Panc1 (cell line): ENCODE results near the gene SDK2. TPM values are rescaled to one million over a fixed set of nuclear protein-coding genes. Genes with fewer than 3 reads are reported as not detected.

Experiments used
- ATAC-seq: fragments of 200-7000 bp; cut with Tn5 transposase; 2 replicates; pipeline ENCODE4 v1.9.1; 2020; ENCODE audit warnings: mild to moderate bottlenecking, moderate library complexity
- BruUV-seq: library from RNA; stranded (reverse); fragments of 400-500 nt; replicated peaks from 2 replicates; lab custom pipeline; 2021; lab: Mats Ljungman, UMichigan
- CTCF ChIA-PET: fragments of 300-600 bp; sonication (Branson Sonifier 250); formaldehyde crosslinking; loops from one replicate; lab custom pipeline; 2022; ENCODE audit warnings: antibody characterized with exemption; lab: Charles Lee
- POLR2A ChIA-PET: fragments of 300-600 bp; sonication (Branson Sonifier 250); formaldehyde crosslinking; loops from one replicate; lab custom pipeline; 2022; ENCODE audit warnings: antibody characterized with exemption; lab: Charles Lee
- DNase-seq: peaks from one replicate; pipeline ENCODE4 v3.0.0-alpha.2; 2010; ENCODE audit warnings: low read depth, low spot score
- H3K27ac ChIP-seq: 2 replicates; pipeline ENCODE4 v1.5.1; 2011; ENCODE audit warnings: mild to moderate bottlenecking, low read length, inconsistent platforms
- H3K27me3 ChIP-seq: fragments of 200-500 bp; sonication (Bioruptor generic); 2 replicates; pipeline ENCODE4 v1.6.0; 2014; ENCODE audit warnings: low read length, inconsistent platforms; ENCODE audit not compliant: control insufficient read depth, insufficient read depth
- H3K36me3 ChIP-seq: fragments of 200-500 bp; sonication (Bioruptor generic); 2 replicates; pipeline ENCODE4 v1.5.1; 2014; ENCODE audit warnings: inconsistent platforms, mild to moderate bottlenecking, low read length, moderate library complexity; ENCODE audit not compliant: control insufficient read depth, insufficient read depth
- H3K4me1 ChIP-seq: 2 replicates; pipeline ENCODE4 v1.5.1; 2011; ENCODE audit warnings: inconsistent platforms, mild to moderate bottlenecking, low read length, moderate library complexity; ENCODE audit not compliant: control insufficient read depth, insufficient read depth
- H3K4me3 ChIP-seq, 2 experiments: 2 replicates each; pipeline ENCODE4 v1.5.1; 2011 to 2012; ENCODE audit warnings: low read depth in 2 of 2, low read length in 2 of 2, mild to moderate bottlenecking in 2 of 2, inconsistent platforms in 1 of 2, moderate library complexity in 1 of 2
- H3K9me3 ChIP-seq: fragments of 200-500 bp; sonication (Bioruptor generic); 2 replicates; pipeline ENCODE4 v1.5.1; 2014; ENCODE audit warnings: low read depth, mild to moderate bottlenecking, inconsistent platforms, low read length, moderate library complexity; ENCODE audit not compliant: control insufficient read depth, insufficient read depth
- POLR2AphosphoS5 ChIP-seq: IDR thresholded peaks from 2 replicates; pipeline ENCODE4 v1.6.1; 2012; ENCODE audit warnings: mild to moderate bottlenecking, low read depth, low read length, moderate library complexity
- SIN3A ChIP-seq: IDR thresholded peaks from 2 replicates; pipeline ENCODE4 v1.6.1; 2012; ENCODE audit warnings: low read depth, mild to moderate bottlenecking, low read length, moderate library complexity, borderline replicate concordance; ENCODE audit not compliant: insufficient read depth
- TCF7L2 ChIP-seq: IDR thresholded peaks from 2 replicates; pipeline ENCODE4 v1.6.1; 2011; ENCODE audit warnings: mild to moderate bottlenecking, low read depth, low read length, inconsistent platforms
- in situ Hi-C: cut with HindIII; loops from 2 replicates; pipeline ENCODE4 v1.10.0; 2016; ENCODE audit warnings: low sequenced_read_pairs, low pct_unique_long_range_greater_than_20kb
- intact Hi-C: fragments of 100-400 bp; cut with micrococcal nuclease; formaldehyde crosslinking; loops from one replicate; pipeline ENCODE4 v1.10.0; 2022; ENCODE audit not compliant: unreplicated experiment
- total RNA-seq: library from RNA; stranded (reverse); gene quantifications from one replicate; pipeline ENCODE4 v1.2.1, GENCODE V29; 2021; ENCODE audit not compliant: unreplicated experiment
- TF ChIP-seq, protein P1 (sequence below), 2 experiments: IDR thresholded peaks; 2 replicates each; pipeline ENCODE4 v1.6.1; 2011 to 2012; ENCODE audit warnings: low read depth in 2 of 2, control low read depth in 1 of 2, low read length in 1 of 2, mild to moderate bottlenecking in 1 of 2, moderate library complexity in 1 of 2; ENCODE audit not compliant: insufficient read depth in 1 of 2
- TF ChIP-seq, protein P2 (sequence below): fragments of 450-650 bp; IDR thresholded peaks from 2 replicates; pipeline ENCODE4 v1.5.1; 2017; ENCODE audit warnings: mild to moderate bottlenecking

SDK2 gene
- total RNA-seq, 1 experiment from 2014 or later = 0.41 TPM

DNA sequence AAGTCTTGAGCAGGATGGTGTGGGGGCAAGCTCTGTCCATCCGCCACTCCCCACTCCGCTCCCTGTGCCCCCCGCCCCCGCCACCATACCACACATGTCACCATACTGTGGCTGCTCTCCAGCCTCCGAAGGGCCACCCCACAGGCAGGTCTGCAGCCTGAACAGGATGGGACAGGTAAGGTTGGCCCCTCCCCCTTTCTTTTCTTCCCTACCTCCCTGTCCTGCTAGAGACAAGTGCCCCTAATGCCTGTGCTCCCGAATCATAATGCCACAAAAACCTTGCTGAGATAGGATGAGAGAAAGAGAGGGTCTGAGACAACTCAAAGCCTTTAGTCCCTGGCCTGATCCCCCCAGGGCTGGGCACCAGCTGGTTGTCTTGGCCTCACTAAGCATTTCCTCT is 84.7 kb downstream of the SDK2 start:
- H3K36me3 ChIP-seq = no peaks in the 10 kb centered on the region
- ATAC-seq (no peak), DNase-seq (no peak)
- in situ Hi-C loops (no loop called here), intact Hi-C loops (no loop called here)
- H3K27me3 ChIP-seq = peaks cover 8% of the 10 kb centered on the region
- H3K27ac ChIP-seq = no peak overlapping the region
- CTCF ChIA-PET = no interaction called here
- POLR2A ChIA-PET = no interaction called here
- H3K4me1 ChIP-seq = no peaks in the 10 kb centered on the region
- no peaks in the 10 kb centered on the region for H3K9me3 ChIP-seq
- no peak overlapping the region for H3K4me3 ChIP-seq
- BruUV-seq = no TSS peak
- TF ChIP-seq, protein P1, sequence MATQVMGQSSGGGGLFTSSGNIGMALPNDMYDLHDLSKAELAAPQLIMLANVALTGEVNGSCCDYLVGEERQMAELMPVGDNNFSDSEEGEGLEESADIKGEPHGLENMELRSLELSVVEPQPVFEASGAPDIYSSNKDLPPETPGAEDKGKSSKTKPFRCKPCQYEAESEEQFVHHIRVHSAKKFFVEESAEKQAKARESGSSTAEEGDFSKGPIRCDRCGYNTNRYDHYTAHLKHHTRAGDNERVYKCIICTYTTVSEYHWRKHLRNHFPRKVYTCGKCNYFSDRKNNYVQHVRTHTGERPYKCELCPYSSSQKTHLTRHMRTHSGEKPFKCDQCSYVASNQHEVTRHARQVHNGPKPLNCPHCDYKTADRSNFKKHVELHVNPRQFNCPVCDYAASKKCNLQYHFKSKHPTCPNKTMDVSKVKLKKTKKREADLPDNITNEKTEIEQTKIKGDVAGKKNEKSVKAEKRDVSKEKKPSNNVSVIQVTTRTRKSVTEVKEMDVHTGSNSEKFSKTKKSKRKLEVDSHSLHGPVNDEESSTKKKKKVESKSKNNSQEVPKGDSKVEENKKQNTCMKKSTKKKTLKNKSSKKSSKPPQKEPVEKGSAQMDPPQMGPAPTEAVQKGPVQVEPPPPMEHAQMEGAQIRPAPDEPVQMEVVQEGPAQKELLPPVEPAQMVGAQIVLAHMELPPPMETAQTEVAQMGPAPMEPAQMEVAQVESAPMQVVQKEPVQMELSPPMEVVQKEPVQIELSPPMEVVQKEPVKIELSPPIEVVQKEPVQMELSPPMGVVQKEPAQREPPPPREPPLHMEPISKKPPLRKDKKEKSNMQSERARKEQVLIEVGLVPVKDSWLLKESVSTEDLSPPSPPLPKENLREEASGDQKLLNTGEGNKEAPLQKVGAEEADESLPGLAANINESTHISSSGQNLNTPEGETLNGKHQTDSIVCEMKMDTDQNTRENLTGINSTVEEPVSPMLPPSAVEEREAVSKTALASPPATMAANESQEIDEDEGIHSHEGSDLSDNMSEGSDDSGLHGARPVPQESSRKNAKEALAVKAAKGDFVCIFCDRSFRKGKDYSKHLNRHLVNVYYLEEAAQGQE (IDR thresholded peaks at IDR 0.05; ENCODE audit: insufficient read depth in 1 of 2, low read depth in 2 of 2, low read length in 1 of 2) = no peak
- TF ChIP-seq, protein P2, sequence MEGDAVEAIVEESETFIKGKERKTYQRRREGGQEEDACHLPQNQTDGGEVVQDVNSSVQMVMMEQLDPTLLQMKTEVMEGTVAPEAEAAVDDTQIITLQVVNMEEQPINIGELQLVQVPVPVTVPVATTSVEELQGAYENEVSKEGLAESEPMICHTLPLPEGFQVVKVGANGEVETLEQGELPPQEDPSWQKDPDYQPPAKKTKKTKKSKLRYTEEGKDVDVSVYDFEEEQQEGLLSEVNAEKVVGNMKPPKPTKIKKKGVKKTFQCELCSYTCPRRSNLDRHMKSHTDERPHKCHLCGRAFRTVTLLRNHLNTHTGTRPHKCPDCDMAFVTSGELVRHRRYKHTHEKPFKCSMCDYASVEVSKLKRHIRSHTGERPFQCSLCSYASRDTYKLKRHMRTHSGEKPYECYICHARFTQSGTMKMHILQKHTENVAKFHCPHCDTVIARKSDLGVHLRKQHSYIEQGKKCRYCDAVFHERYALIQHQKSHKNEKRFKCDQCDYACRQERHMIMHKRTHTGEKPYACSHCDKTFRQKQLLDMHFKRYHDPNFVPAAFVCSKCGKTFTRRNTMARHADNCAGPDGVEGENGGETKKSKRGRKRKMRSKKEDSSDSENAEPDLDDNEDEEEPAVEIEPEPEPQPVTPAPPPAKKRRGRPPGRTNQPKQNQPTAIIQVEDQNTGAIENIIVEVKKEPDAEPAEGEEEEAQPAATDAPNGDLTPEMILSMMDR = no peak
- no peak for TF ChIP-seq TCF7L2
- no peak for TF ChIP-seq SIN3A
- TF ChIP-seq POLR2AphosphoS5 = no peak

DNA sequence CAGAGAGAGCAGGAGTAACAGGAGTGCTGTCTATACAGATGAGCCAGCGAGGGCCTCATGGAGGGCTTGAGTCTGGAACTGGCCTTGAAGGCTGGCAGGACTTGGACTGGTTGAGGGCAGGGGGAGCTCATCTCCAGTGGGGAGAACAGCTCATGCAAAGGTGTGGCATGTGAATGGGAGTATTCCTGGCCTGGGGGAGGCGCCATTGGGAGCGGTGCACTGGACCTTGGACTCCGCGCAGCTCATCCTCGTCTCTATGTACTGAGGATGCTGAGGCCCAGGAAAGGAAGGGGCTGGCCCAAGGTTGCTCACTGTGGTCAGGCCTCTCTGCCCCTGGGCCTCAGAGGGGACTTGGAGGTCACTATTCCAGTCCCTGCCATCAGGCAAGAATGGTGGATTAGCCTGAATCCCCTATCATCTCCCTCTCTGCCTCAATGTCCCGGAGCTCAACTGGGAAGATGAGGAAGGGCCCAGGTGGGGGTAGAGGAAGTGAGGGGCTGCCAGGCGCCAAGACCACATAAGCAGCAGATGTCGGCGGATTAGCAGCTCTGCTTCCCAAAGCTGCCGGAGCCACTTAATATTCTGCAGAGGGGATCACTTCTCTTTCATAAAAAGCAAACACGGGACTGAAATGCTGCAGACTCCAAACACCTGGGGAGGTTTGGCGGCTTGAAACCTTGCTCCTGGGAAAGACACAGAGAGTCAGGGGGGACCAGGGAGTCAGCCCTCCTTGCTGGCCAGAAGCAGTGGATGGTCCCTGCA is 88.9 kb downstream of the SDK2 start:
- ChIA-PET POLR2A (no interaction called here), CTCF (no interaction called here)
- intact Hi-C loops = no loop called here
- H3K36me3 ChIP-seq = no peaks in the 10 kb centered on the region
- no peak for TF ChIP-seq POLR2AphosphoS5
- H3K27me3 ChIP-seq = peaks cover 10% of the 10 kb centered on the region
- in situ Hi-C loops = no loop called here
- H3K4me3 ChIP-seq = no peak overlapping the region
- DNase-seq (no peak), ATAC-seq (no peak)
- no TSS peak for BruUV-seq
- no peak overlapping the region for H3K27ac ChIP-seq
- no peaks in the 10 kb centered on the region for H3K9me3 ChIP-seq
- no peaks in the 10 kb centered on the region for H3K4me1 ChIP-seq

DNA sequence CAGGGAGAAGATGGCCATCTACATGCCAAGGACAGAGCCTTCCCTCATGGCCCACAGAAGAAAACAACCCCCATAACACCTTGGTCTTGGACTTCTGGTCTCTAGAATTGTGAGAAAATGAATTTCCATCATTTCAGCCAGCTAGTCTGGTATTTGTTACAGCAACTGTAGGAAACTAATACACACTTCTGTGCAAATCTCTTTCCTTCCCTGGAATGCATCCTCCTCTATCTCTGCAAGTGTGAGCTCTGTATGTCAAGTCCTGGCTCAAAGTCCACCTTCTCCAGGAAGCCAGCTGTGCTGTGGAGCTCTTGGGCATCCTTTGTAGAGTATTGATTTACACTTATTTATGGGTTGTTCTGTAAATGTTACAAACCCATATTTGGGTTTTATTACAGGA is 89.7 kb downstream of the SDK2 start:
- no peak overlapping the region for H3K27ac ChIP-seq
- H3K27me3 ChIP-seq = peaks cover 10% of the 10 kb centered on the region
- no peaks in the 10 kb centered on the region for H3K4me1 ChIP-seq
- no peak overlapping the region for H3K4me3 ChIP-seq
- in situ Hi-C loops = no loop called here
- no peaks in the 10 kb centered on the region for H3K36me3 ChIP-seq
- ChIA-PET CTCF (no interaction called here), POLR2A (interaction anchor here (0.6 kb wide), 1 partner anchor 12 kb away, joined by 3 read pairs; no protein-coding TSS in a partner anchor)
- ATAC-seq = no peak
- no TSS peak for BruUV-seq
- H3K9me3 ChIP-seq = no peaks in the 10 kb centered on the region
- intact Hi-C loops = no loop called here
- no peak for TF ChIP-seq SIN3A
- no peak for TF ChIP-seq POLR2AphosphoS5
- no peak for TF ChIP-seq TCF7L2
- TF ChIP-seq, protein P1 (IDR thresholded peaks at IDR 0.05; ENCODE audit: insufficient read depth in 1 of 2, low read depth in 2 of 2, low read length in 1 of 2) = no peak
- TF ChIP-seq, protein P2 = no peak
- DNase-seq = no peak
